ENCODE measurements around the gene C2CD4C. TPM values are rescaled to one million over a fixed set of nuclear protein-coding genes. Genes with fewer than 3 reads are reported as not detected.

The C2CD4C gene
- total RNA-seq, 1 donor from 2014 or later, result 0.14 TPM

GRCh38 chr19:376111-376470 is 32.9 kb downstream of the C2CD4C start:
- Mint-ChIP-seq H3K9me3 (no peaks in the 10 kb centered on the region), H3K27me3 (ENCODE audit: low read depth) (no peaks in the 10 kb centered on the region)
- DNase-seq (ENCODE audit: low spot score), result no peak

GRCh38 chr19:375395-376110 is 33.4 kb downstream of the C2CD4C start:
- intact Hi-C loops (cut with micrococcal nuclease), result no loop called here
- no peaks in the 10 kb centered on the region for H3K36me3 Mint-ChIP-seq (ENCODE audit: low read depth)
- H3K27ac Mint-ChIP-seq, result no peak overlapping the region
- H3K27me3 Mint-ChIP-seq (ENCODE audit: low read depth), result no peaks in the 10 kb centered on the region
- no peaks in the 10 kb centered on the region for H3K4me1 Mint-ChIP-seq (ENCODE audit: low read depth)
- no peaks in the 10 kb centered on the region for H3K9me3 Mint-ChIP-seq
- no peak overlapping the region for H3K4me3 Mint-ChIP-seq (ENCODE audit: low read depth)
- no peak for DNase-seq (ENCODE audit: low spot score)

More at GRCh38 chr19:376111-376470, 32.9 kb downstream of the C2CD4C start:
- Mint-ChIP-seq H3K4me1 (ENCODE audit: low read depth) (no peaks in the 10 kb centered on the region), H3K36me3 (ENCODE audit: low read depth) (no peaks in the 10 kb centered on the region), H3K27ac (no peak overlapping the region), H3K4me3 (ENCODE audit: low read depth) (no peak overlapping the region)
- intact Hi-C loops (cut with micrococcal nuclease), result no loop called here

- Mint-ChIP-seq H3K4me1 (ENCODE audit: low read depth) (no peaks in the 10 kb centered on the region), H3K27me3 (ENCODE audit: low read depth) (no peaks in the 10 kb centered on the region), H3K27ac (no peak overlapping the region), H3K36me3 (ENCODE audit: low read depth) (no peaks in the 10 kb centered on the region), H3K9me3 (no peaks in the 10 kb centered on the region), H3K4me3 (ENCODE audit: low read depth) (no peak overlapping the region)
- DNase-seq (ENCODE audit: low spot score), result no peak
- intact Hi-C loops (cut with micrococcal nuclease), result no loop called here
Observed at GRCh38 chr19:374886-375235, 34.1 kb downstream of the C2CD4C start.

- H3K27ac Mint-ChIP-seq, result no peak overlapping the region
- no peaks in the 10 kb centered on the region for H3K4me1 Mint-ChIP-seq (ENCODE audit: low read depth)
- no peak for DNase-seq (ENCODE audit: low spot score)
- H3K4me3 Mint-ChIP-seq (ENCODE audit: low read depth), result no peak overlapping the region
- no peaks in the 10 kb centered on the region for H3K9me3 Mint-ChIP-seq
- intact Hi-C loops (cut with micrococcal nuclease), result no loop called here
- H3K36me3 Mint-ChIP-seq (ENCODE audit: low read depth), result no peaks in the 10 kb centered on the region
- H3K27me3 Mint-ChIP-seq (ENCODE audit: low read depth), result no peaks in the 10 kb centered on the region
Observed at GRCh38 chr19:374183-374885, 34.6 kb downstream of the C2CD4C start.

- H3K36me3 Mint-ChIP-seq (ENCODE audit: low read depth), result no peaks in the 10 kb centered on the region
- H3K4me3 Mint-ChIP-seq (ENCODE audit: low read depth), result no peak overlapping the region
- no peaks in the 10 kb centered on the region for H3K4me1 Mint-ChIP-seq (ENCODE audit: low read depth)
- no peaks in the 10 kb centered on the region for H3K27me3 Mint-ChIP-seq (ENCODE audit: low read depth)
- no peaks in the 10 kb centered on the region for H3K9me3 Mint-ChIP-seq
- intact Hi-C loops (cut with micrococcal nuclease), result no loop called here
- DNase-seq (ENCODE audit: low spot score), result no peak
- no peak overlapping the region for H3K27ac Mint-ChIP-seq
Observed at GRCh38 chr19:373391-374182, 35.4 kb downstream of the C2CD4C start.

GRCh38 chr19:372306-372890 is 36.5 kb downstream of the C2CD4C start:
- no peaks in the 10 kb centered on the region for H3K36me3 Mint-ChIP-seq (ENCODE audit: low read depth)
- no peaks in the 10 kb centered on the region for H3K4me1 Mint-ChIP-seq (ENCODE audit: low read depth)
- no peaks in the 10 kb centered on the region for H3K27me3 Mint-ChIP-seq (ENCODE audit: low read depth)
- intact Hi-C loops (cut with micrococcal nuclease), result no loop called here
- no peak overlapping the region for H3K27ac Mint-ChIP-seq
- no peak overlapping the region for H3K4me3 Mint-ChIP-seq (ENCODE audit: low read depth)
- no peaks in the 10 kb centered on the region for H3K9me3 Mint-ChIP-seq
- DNase-seq (ENCODE audit: low spot score), result no peak

- no peak overlapping the region for H3K27ac Mint-ChIP-seq
- H3K4me3 Mint-ChIP-seq (ENCODE audit: low read depth), result no peak overlapping the region
Observed at GRCh38 chr19:371501-372168, 37.3 kb downstream of the C2CD4C start.

GRCh38 chr19:370641-371330 is 38.2 kb downstream of the C2CD4C start:
- H3K9me3 Mint-ChIP-seq, result no peaks in the 10 kb centered on the region
- no peaks in the 10 kb centered on the region for H3K36me3 Mint-ChIP-seq (ENCODE audit: low read depth)
- intact Hi-C loops (cut with micrococcal nuclease), result no loop called here
- H3K4me1 Mint-ChIP-seq (ENCODE audit: low read depth), result no peaks in the 10 kb centered on the region
- H3K4me3 Mint-ChIP-seq (ENCODE audit: low read depth), result no peak overlapping the region
- H3K27me3 Mint-ChIP-seq (ENCODE audit: low read depth), result no peaks in the 10 kb centered on the region
- no peak for DNase-seq (ENCODE audit: low spot score)
- no peak overlapping the region for H3K27ac Mint-ChIP-seq

More at GRCh38 chr19:371501-372168, 37.3 kb downstream of the C2CD4C start:
- H3K27me3 Mint-ChIP-seq (ENCODE audit: low read depth), result no peaks in the 10 kb centered on the region
- DNase-seq (ENCODE audit: low spot score), result no peak
- H3K9me3 Mint-ChIP-seq, result no peaks in the 10 kb centered on the region
- no peaks in the 10 kb centered on the region for H3K4me1 Mint-ChIP-seq (ENCODE audit: low read depth)
- H3K36me3 Mint-ChIP-seq (ENCODE audit: low read depth), result no peaks in the 10 kb centered on the region
- intact Hi-C loops (cut with micrococcal nuclease), result no loop called here

GRCh38 chr19:369876-370275 is 39.1 kb downstream of the C2CD4C start:
- H3K9me3 Mint-ChIP-seq, result no peaks in the 10 kb centered on the region
- H3K4me1 Mint-ChIP-seq (ENCODE audit: low read depth), result no peaks in the 10 kb centered on the region
- DNase-seq (ENCODE audit: low spot score), result no peak
- H3K27ac Mint-ChIP-seq, result no peak overlapping the region
- no peak overlapping the region for H3K4me3 Mint-ChIP-seq (ENCODE audit: low read depth)
- intact Hi-C loops (cut with micrococcal nuclease), result no loop called here
- H3K36me3 Mint-ChIP-seq (ENCODE audit: low read depth), result no peaks in the 10 kb centered on the region
- no peaks in the 10 kb centered on the region for H3K27me3 Mint-ChIP-seq (ENCODE audit: low read depth)

GRCh38 chr19:369256-369655 is 39.7 kb downstream of the C2CD4C start:
- Mint-ChIP-seq H3K27me3 (ENCODE audit: low read depth) (no peaks in the 10 kb centered on the region), H3K4me3 (ENCODE audit: low read depth) (no peak overlapping the region), H3K27ac (no peak overlapping the region), H3K4me1 (ENCODE audit: low read depth) (no peaks in the 10 kb centered on the region), H3K36me3 (ENCODE audit: low read depth) (no peaks in the 10 kb centered on the region), H3K9me3 (no peaks in the 10 kb centered on the region)
- DNase-seq (ENCODE audit: low spot score), result no peak
- intact Hi-C loops (cut with micrococcal nuclease), result no loop called here

GRCh38 chr19:368630-369024 is 40.3 kb downstream of the C2CD4C start:
- Mint-ChIP-seq H3K36me3 (ENCODE audit: low read depth) (no peaks in the 10 kb centered on the region), H3K27me3 (ENCODE audit: low read depth) (no peaks in the 10 kb centered on the region), H3K9me3 (no peaks in the 10 kb centered on the region), H3K4me1 (ENCODE audit: low read depth) (no peaks in the 10 kb centered on the region), H3K4me3 (ENCODE audit: low read depth) (no peak overlapping the region), H3K27ac (no peak overlapping the region)
- no peak for DNase-seq (ENCODE audit: low spot score)
- intact Hi-C loops (cut with micrococcal nuclease), result no loop called here

- H3K27ac Mint-ChIP-seq, result no peak overlapping the region
- no peaks in the 10 kb centered on the region for H3K9me3 Mint-ChIP-seq
- H3K4me3 Mint-ChIP-seq (ENCODE audit: low read depth), result no peak overlapping the region
- H3K36me3 Mint-ChIP-seq (ENCODE audit: low read depth), result no peaks in the 10 kb centered on the region
- no peak for DNase-seq (ENCODE audit: low spot score)
- H3K4me1 Mint-ChIP-seq (ENCODE audit: low read depth), result no peaks in the 10 kb centered on the region
- intact Hi-C loops (cut with micrococcal nuclease), result no loop called here
- H3K27me3 Mint-ChIP-seq (ENCODE audit: low read depth), result no peaks in the 10 kb centered on the region
Observed at GRCh38 chr19:367963-368629, 40.9 kb downstream of the C2CD4C start.
